Lower leg skin (tissue), 4 donors: ENCODE data around the gene PREP. TPM values are rescaled to one million over a fixed set of nuclear protein-coding genes. Genes with fewer than 3 reads are reported as not detected.

Source experiments
- DNase-seq, 2 donors: peaks; one replicate each; pipeline ENCODE4 v3.0.0-alpha.2; 2019; ENCODE audit warnings: low spot score in 2 of 2
- H3K4me3 ChIP-seq: fragments of 200-600 bp; sonication (generic); 2 replicates; pipeline ENCODE4 v1.5.1; 2017; ENCODE audit warnings: mild to moderate bottlenecking, low read depth; ENCODE audit not compliant: poor library complexity, severe bottlenecking
- CTCF ChIP-seq, 3 donors: fragments of 450-650 bp; IDR thresholded peaks; one replicate each; pipeline ENCODE4 v1.5.1; 2016; ENCODE audit warnings: antibody characterized with exemption in 3 of 3, mild to moderate bottlenecking in 3 of 3, moderate library complexity in 2 of 3
- POLR2A ChIP-seq, 2 donors: fragments of 450-650 bp; IDR thresholded peaks; one replicate each; pipeline ENCODE4 v1.6.1; 2016 to 2017; ENCODE audit warnings: antibody characterized with exemption in 2 of 2, mild to moderate bottlenecking in 1 of 2, moderate library complexity in 1 of 2
- WGBS, 2 donors: methylation state at CpG; one replicate each; pipeline ENCODE4 v1.1.5; 2018; 5-methylcytosine and 5-hydroxymethylcytosine counted together
- intact Hi-C: fragments of 100-400 bp; cut with DNase I; formaldehyde crosslinking; loops from one replicate; pipeline ENCODE4 v1.15.0; 2023; ENCODE audit warnings: low total_unique reads
- total RNA-seq, 4 donors: library from RNA; depleted of rRNA; stranded (reverse); fragments of >200 nt; gene quantifications; one replicate each; pipeline ENCODE4 v1.1.0, GENCODE V29; 2016

Gene PREP
- total RNA-seq, 4 donors from 2014 or later, result 33.9 to 39.1 (median 35.1) TPM

DNA sequence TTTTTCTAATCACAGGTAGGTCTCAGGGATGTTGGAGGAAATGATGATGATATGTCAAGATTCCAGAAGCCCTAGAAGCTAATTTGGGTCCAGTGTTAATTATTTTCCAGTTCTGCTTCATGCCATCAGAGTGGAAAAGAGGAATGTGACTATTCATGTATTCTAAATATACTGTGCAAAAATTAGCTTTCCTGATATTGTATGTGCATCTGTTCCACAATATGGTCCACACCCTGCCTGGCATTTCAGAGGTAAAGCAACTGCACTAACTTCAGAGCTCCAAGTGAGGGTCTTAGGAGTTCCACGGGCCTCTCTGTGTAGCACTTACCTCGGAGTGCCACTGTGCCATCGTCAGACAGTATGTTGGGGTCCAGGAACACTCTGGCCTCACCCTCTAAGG, 27.1 kb downstream of the PREP start:
- H3K4me3 ChIP-seq, result no peak overlapping the region
- no peak for TF ChIP-seq POLR2A (IDR thresholded peaks at IDR 0.05)
- TF ChIP-seq CTCF (IDR thresholded peaks at IDR 0.05), result no peak
- WGBS, 2 donors, result 88 to 96% methylated on average over 3 of the region's 3 CpGs
- intact Hi-C loops, result no loop called here
- no peak for DNase-seq

- no peak for DNase-seq
- TF ChIP-seq POLR2A (IDR thresholded peaks at IDR 0.05), result no peak
- no peak for TF ChIP-seq CTCF (IDR thresholded peaks at IDR 0.05)
- no peak overlapping the region for H3K4me3 ChIP-seq
- intact Hi-C loops, result no loop called here
- 50 to 52% methylated on average over 4 of the region's 4 CpGs for WGBS, 2 donors
Observed at GRCh38 chr6:105374010-105374420, 28.9 kb downstream of the PREP start.

DNA sequence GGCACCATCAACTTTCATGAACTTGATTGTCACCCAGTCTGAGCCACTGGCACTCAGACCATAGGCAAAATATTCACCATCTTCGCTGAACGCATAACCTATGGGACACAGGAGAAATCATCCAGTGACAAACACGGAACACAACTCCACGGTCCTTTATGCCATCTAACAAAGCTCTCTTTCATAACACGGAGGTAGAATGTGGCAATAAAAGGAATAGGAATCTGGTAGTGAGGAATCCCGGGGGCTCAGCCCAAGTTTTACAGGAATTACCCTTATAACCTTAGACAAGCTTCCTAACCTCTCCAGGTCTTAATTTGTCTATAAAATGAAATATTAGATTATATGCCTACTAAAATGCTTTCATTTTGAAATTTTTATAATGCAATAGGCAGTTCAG, 29.4 kb downstream of the PREP start:
- intact Hi-C loops, result no loop called here
- DNase-seq, result no peak
- 79 to 88% methylated on average over 6 of the region's 6 CpGs for WGBS, 2 donors
- no peak for TF ChIP-seq CTCF (IDR thresholded peaks at IDR 0.05)
- no peak for TF ChIP-seq POLR2A (IDR thresholded peaks at IDR 0.05)
- H3K4me3 ChIP-seq, result no peak overlapping the region

- H3K4me3 ChIP-seq, result no peak overlapping the region
- peak in 1 of 2 donors; percentile 64 for DNase-seq
- intact Hi-C loops, result no loop called here
- TF ChIP-seq CTCF (IDR thresholded peaks at IDR 0.05) (no peak), POLR2A (IDR thresholded peaks at IDR 0.05) (no peak)
- 41 to 50% methylated on average over 3 of the region's 3 CpGs for WGBS, 2 donors
Observed at GRCh38 chr6:105372849-105373182, 30.1 kb downstream of the PREP start.

- 74 to 76% methylated on average over 4 of the region's 4 CpGs for WGBS, 2 donors
- no peak for DNase-seq
- no peak for TF ChIP-seq CTCF (IDR thresholded peaks at IDR 0.05)
- TF ChIP-seq POLR2A (IDR thresholded peaks at IDR 0.05), result no peak
- H3K4me3 ChIP-seq, result no peak overlapping the region
- intact Hi-C loops, result no loop called here
Observed at GRCh38 chr6:105372142-105372848, 30.6 kb downstream of the PREP start.

GRCh38 chr6:105370351-105370750, 32.5 kb downstream of the PREP start:
- no peak overlapping the region for H3K4me3 ChIP-seq
- 71 to 81% methylated on average over 1 of the region's 1 CpG for WGBS, 2 donors
- no peak for DNase-seq
- TF ChIP-seq CTCF (IDR thresholded peaks at IDR 0.05) (no peak), POLR2A (IDR thresholded peaks at IDR 0.05) (no peak)
- intact Hi-C loops, result no loop called here
